ENCODE data around the gene COA6.

DNA sequence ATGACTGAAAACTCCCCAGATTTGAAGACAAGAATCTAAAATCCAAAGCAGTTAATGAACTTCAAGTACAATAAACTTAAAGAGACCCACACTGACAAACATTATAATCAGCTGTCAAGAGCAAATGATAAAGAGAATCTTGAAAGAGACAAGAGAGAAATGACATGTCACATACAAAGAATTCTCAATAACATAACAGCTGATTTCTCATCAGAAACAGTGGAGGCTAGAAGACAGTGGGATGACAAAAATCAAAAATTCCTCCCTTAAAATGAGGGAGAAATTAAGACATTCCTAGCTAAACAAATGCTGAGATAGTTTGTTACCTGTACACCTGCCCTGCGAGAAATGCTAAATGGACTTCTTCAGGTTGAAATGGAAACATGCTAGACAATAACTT is 36.0 kb upstream of the COA6 start:
- TF ChIP-seq, protein P1, sequence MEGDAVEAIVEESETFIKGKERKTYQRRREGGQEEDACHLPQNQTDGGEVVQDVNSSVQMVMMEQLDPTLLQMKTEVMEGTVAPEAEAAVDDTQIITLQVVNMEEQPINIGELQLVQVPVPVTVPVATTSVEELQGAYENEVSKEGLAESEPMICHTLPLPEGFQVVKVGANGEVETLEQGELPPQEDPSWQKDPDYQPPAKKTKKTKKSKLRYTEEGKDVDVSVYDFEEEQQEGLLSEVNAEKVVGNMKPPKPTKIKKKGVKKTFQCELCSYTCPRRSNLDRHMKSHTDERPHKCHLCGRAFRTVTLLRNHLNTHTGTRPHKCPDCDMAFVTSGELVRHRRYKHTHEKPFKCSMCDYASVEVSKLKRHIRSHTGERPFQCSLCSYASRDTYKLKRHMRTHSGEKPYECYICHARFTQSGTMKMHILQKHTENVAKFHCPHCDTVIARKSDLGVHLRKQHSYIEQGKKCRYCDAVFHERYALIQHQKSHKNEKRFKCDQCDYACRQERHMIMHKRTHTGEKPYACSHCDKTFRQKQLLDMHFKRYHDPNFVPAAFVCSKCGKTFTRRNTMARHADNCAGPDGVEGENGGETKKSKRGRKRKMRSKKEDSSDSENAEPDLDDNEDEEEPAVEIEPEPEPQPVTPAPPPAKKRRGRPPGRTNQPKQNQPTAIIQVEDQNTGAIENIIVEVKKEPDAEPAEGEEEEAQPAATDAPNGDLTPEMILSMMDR (IDR thresholded peaks at IDR 0.05): no peak
- TF ChIP-seq POLR2A (IDR thresholded peaks at IDR 0.05): no peak

Data from adrenal gland (tissue), 5 donors.